LNCAP (cell line): ENCODE data around the gene SMYD3.

Experiments
- CTCF ChIP-seq: fragments of 450-650 bp; IDR thresholded peaks from 2 replicates; pipeline ENCODE4 v1.5.1; 2017; ENCODE audit warnings: mild to moderate bottlenecking

SMYD3 gene

GRCh38 chr1:246184503-246184902 lies 322.6 kb downstream of the SMYD3 start:
- TF ChIP-seq CTCF, result no peak

- TF ChIP-seq CTCF, result no peak
Observed at GRCh38 chr1:246182149-246182851, 324.8 kb downstream of the SMYD3 start.

- no peak for TF ChIP-seq CTCF
Observed at GRCh38 chr1:246181241-246181640, 325.8 kb downstream of the SMYD3 start.

GRCh38 chr1:246179401-246179800 lies 327.7 kb downstream of the SMYD3 start:
- no peak for TF ChIP-seq CTCF

- no peak for TF ChIP-seq CTCF
Observed at GRCh38 chr1:246178717-246179311, 328.3 kb downstream of the SMYD3 start.

GRCh38 chr1:246176126-246177024 lies 330.7 kb downstream of the SMYD3 start:
- TF ChIP-seq CTCF, result no peak

GRCh38 chr1:246170574-246171261 lies 336.4 kb downstream of the SMYD3 start:
- no peak for TF ChIP-seq CTCF
